ENCODE measurements around the gene TOMM70. TPM values are rescaled to one million over a fixed set of nuclear protein-coding genes. Genes with fewer than 3 reads are reported as not detected.

TOMM70 gene
- polyA plus RNA-seq, 1 donor from 2014 or later = 110 TPM

DNA sequence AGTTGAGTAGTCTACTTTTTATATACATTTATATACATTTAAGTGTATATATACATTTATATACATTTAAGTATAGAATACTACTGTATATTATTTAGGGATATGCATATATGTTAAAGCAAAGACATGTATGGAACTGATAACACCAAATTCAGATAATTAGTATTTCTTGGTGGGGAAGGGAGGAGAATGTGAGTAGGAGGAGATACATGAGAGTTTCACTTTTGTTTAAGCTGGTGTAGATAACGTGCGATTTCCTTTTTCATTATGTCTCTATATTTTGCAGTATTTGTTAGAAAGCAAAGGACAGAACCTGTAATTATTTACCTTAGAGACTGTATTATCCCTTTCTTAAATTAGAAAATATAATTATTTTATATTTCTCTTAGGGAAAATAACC lies 83.0 kb downstream of the TOMM70 start:
- Histone ChIP-seq H4K20me1 (ENCODE audit: insufficient read depth) (no peaks in the 10 kb centered on the region), H3K4me2 (ENCODE audit: low read length) (no peak overlapping the region), H3K27me3 (ENCODE audit: insufficient read depth, low read depth, low read length) (no peaks in the 10 kb centered on the region), H3K9me3 (ENCODE audit: low read length) (no peaks in the 10 kb centered on the region), H3F3A (ENCODE audit: insufficient read depth, low read length, poor library complexity, severe bottlenecking) (no peaks in the 10 kb centered on the region), H3K27ac (ENCODE audit: low read length) (no peak overlapping the region), H3K9me2 (ENCODE audit: insufficient read depth, low read length) (no peaks in the 10 kb centered on the region), H2AFZ (ENCODE audit: low read depth, low read length) (no peak overlapping the region), H3K79me2 (replicated peaks; ENCODE audit: insufficient read depth, low read length) (no peaks in the 10 kb centered on the region), H3K4me3 (ENCODE audit: low read length) (no peak overlapping the region), H3K36me3 (ENCODE audit: insufficient read depth, low read length) (no peaks in the 10 kb centered on the region), H3K9ac (ENCODE audit: low read length) (no peak overlapping the region)
- no peak for TF ChIP-seq EZH2 (IDR thresholded peaks at IDR 0.05; ENCODE audit: borderline replicate concordance, insufficient read depth, low read length, poor library complexity, severe bottlenecking)
- TF ChIP-seq POLR2AphosphoS5 (IDR thresholded peaks at IDR 0.05) = no peak
- TF ChIP-seq, protein P1, sequence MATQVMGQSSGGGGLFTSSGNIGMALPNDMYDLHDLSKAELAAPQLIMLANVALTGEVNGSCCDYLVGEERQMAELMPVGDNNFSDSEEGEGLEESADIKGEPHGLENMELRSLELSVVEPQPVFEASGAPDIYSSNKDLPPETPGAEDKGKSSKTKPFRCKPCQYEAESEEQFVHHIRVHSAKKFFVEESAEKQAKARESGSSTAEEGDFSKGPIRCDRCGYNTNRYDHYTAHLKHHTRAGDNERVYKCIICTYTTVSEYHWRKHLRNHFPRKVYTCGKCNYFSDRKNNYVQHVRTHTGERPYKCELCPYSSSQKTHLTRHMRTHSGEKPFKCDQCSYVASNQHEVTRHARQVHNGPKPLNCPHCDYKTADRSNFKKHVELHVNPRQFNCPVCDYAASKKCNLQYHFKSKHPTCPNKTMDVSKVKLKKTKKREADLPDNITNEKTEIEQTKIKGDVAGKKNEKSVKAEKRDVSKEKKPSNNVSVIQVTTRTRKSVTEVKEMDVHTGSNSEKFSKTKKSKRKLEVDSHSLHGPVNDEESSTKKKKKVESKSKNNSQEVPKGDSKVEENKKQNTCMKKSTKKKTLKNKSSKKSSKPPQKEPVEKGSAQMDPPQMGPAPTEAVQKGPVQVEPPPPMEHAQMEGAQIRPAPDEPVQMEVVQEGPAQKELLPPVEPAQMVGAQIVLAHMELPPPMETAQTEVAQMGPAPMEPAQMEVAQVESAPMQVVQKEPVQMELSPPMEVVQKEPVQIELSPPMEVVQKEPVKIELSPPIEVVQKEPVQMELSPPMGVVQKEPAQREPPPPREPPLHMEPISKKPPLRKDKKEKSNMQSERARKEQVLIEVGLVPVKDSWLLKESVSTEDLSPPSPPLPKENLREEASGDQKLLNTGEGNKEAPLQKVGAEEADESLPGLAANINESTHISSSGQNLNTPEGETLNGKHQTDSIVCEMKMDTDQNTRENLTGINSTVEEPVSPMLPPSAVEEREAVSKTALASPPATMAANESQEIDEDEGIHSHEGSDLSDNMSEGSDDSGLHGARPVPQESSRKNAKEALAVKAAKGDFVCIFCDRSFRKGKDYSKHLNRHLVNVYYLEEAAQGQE (IDR thresholded peaks at IDR 0.05; ENCODE audit: borderline replicate concordance) = no peak
- no peak for TF ChIP-seq SMC3 (conservative IDR thresholded peaks at IDR 0.05; ENCODE audit: poor library complexity)
- no peak for TF ChIP-seq EP300 (conservative IDR thresholded peaks at IDR 0.05; ENCODE audit: poor library complexity, severe bottlenecking)
- no peak for TF ChIP-seq TAF1 (IDR thresholded peaks at IDR 0.05; ENCODE audit: low read depth)
- no peak for TF ChIP-seq MXI1 (conservative IDR thresholded peaks at IDR 0.05; ENCODE audit: poor library complexity, severe bottlenecking)
- TF ChIP-seq RAD21 (conservative IDR thresholded peaks at IDR 0.05) = no peak
- TF ChIP-seq, protein P2, sequence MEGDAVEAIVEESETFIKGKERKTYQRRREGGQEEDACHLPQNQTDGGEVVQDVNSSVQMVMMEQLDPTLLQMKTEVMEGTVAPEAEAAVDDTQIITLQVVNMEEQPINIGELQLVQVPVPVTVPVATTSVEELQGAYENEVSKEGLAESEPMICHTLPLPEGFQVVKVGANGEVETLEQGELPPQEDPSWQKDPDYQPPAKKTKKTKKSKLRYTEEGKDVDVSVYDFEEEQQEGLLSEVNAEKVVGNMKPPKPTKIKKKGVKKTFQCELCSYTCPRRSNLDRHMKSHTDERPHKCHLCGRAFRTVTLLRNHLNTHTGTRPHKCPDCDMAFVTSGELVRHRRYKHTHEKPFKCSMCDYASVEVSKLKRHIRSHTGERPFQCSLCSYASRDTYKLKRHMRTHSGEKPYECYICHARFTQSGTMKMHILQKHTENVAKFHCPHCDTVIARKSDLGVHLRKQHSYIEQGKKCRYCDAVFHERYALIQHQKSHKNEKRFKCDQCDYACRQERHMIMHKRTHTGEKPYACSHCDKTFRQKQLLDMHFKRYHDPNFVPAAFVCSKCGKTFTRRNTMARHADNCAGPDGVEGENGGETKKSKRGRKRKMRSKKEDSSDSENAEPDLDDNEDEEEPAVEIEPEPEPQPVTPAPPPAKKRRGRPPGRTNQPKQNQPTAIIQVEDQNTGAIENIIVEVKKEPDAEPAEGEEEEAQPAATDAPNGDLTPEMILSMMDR (IDR thresholded peaks at IDR 0.05; ENCODE audit: poor library complexity, severe bottlenecking) = no peak

DNA sequence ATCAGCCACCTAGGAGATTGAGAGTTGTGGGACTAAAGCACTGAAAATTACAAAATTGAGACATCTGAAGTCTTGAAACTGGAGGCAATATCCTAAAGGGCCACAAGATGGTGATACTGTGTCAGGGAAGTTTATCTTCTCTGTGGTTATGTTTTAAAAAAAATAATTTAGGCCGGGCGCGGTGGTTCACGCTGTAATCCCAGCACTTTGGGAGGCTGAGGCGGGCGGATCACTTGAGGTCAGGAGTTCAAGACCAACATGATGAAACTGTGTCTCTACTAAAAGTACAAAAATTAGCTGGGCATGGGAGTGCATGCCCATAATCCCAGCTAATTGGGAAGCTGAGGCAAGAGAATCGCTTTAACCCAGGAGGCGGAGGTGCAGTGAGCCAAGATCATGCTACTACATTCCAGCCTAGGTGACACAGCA lies 84.2 kb downstream of the TOMM70 start:
- no peak overlapping the region for H3K27ac ChIP-seq (ENCODE audit: low read length)

More for the DNA sequence above, 84.2 kb downstream of the TOMM70 start:
- H3K27me3 ChIP-seq (ENCODE audit: insufficient read depth, low read depth, low read length) = no peaks in the 10 kb centered on the region
- no peaks in the 10 kb centered on the region for H4K20me1 ChIP-seq (ENCODE audit: insufficient read depth)
- no peaks in the 10 kb centered on the region for H3F3A ChIP-seq (ENCODE audit: insufficient read depth, low read length, poor library complexity, severe bottlenecking)
- H3K79me2 ChIP-seq (replicated peaks; ENCODE audit: insufficient read depth, low read length) = no peaks in the 10 kb centered on the region
- H3K4me3 ChIP-seq (ENCODE audit: low read length) = no peak overlapping the region
- no peaks in the 10 kb centered on the region for H3K9me3 ChIP-seq (ENCODE audit: low read length)
- TF ChIP-seq RAD21 (conservative IDR thresholded peaks at IDR 0.05) (peak; percentile 77), SMC3 (conservative IDR thresholded peaks at IDR 0.05; ENCODE audit: poor library complexity) (peak; percentile 74), MXI1 (conservative IDR thresholded peaks at IDR 0.05; ENCODE audit: poor library complexity, severe bottlenecking) (no peak)
- TF ChIP-seq, protein P2 (IDR thresholded peaks at IDR 0.05; ENCODE audit: poor library complexity, severe bottlenecking) = peak; percentile 74
- no peak overlapping the region for H2AFZ ChIP-seq (ENCODE audit: low read depth, low read length)
- H3K9ac ChIP-seq (ENCODE audit: low read length) = no peak overlapping the region
- no peaks in the 10 kb centered on the region for H3K36me3 ChIP-seq (ENCODE audit: insufficient read depth, low read length)
- H3K9me2 ChIP-seq (ENCODE audit: insufficient read depth, low read length) = no peaks in the 10 kb centered on the region
- H3K4me2 ChIP-seq (ENCODE audit: low read length) = no peak overlapping the region

Other genes with a start within 250 kb of the TOMM70 start
- gene TBC1D23, start 140.1 kb downstream of the TOMM70 start, polyA plus RNA-seq = 39.1 and 51.3 TPM in 2 replicates
- 14.5 and 17.2 TPM in 2 replicates for gene NIT2, start 66.3 kb downstream of the TOMM70 start, polyA plus RNA-seq
- 19.2 and 19.7 TPM in 2 replicates for gene LNP1, start 450 bp upstream of the TOMM70 start, polyA plus RNA-seq
- 2.4 and 4.1 TPM in 2 replicates for gene TMEM45A, start 91.5 kb upstream of the TOMM70 start, polyA plus RNA-seq
- not detected in 2 replicates for gene ADGRG7, start 208.5 kb upstream of the TOMM70 start, polyA plus RNA-seq